Subcutaneous abdominal adipose tissue (tissue), 5 donors: ENCODE results near the gene CELA3B.
"Not testable (repeated sequence)": the region's sequence is repeated elsewhere in the genome, so short reads cannot be mapped to it uniquely, and the experiment has no call there.

ENCODE experiments used
- H3K27ac ChIP-seq: one replicate; pipeline ENCODE4 v1.7.0; 2013; ENCODE audit warnings: low read depth, mild to moderate bottlenecking, inconsistent platforms, low read length, moderate library complexity
- H3K27me3 ChIP-seq, 5 donors: one replicate each; pipeline ENCODE4 v1.7.0; 2013; ENCODE audit warnings: low read length in 5 of 5, inconsistent platforms in 1 of 5; ENCODE audit not compliant: control insufficient read depth in 5 of 5, insufficient read depth in 4 of 5
- H3K36me3 ChIP-seq, 5 donors: one replicate each; pipeline ENCODE4 v1.7.0; 2013; ENCODE audit warnings: low read length in 5 of 5; ENCODE audit not compliant: control insufficient read depth in 5 of 5, insufficient read depth in 5 of 5
- H3K4me1 ChIP-seq, 5 donors: one replicate each; pipeline ENCODE4 v1.7.0; 2013; ENCODE audit warnings: low read length in 5 of 5, mild to moderate bottlenecking in 3 of 5, moderate library complexity in 1 of 5; ENCODE audit not compliant: control insufficient read depth in 5 of 5, insufficient read depth in 5 of 5
- H3K4me3 ChIP-seq, 5 donors: one replicate each; pipeline ENCODE4 v1.7.0; 2013; ENCODE audit warnings: low read length in 5 of 5, low read depth in 1 of 5
- H3K9ac ChIP-seq, 5 donors: one replicate each; pipeline ENCODE4 v1.7.0; 2013; ENCODE audit warnings: low read length in 5 of 5, mild to moderate bottlenecking in 4 of 5, moderate library complexity in 3 of 5
- H3K9me3 ChIP-seq, 5 donors: one replicate each; pipeline ENCODE4 v1.7.0; 2013; ENCODE audit warnings: low read length in 5 of 5; ENCODE audit not compliant: control insufficient read depth in 5 of 5
- donor health status: healthy.
- donor health status: healthy.
- donor health status: healthy.
- donor health status: healthy.
- donor health status: healthy.

Gene CELA3B

DNA sequence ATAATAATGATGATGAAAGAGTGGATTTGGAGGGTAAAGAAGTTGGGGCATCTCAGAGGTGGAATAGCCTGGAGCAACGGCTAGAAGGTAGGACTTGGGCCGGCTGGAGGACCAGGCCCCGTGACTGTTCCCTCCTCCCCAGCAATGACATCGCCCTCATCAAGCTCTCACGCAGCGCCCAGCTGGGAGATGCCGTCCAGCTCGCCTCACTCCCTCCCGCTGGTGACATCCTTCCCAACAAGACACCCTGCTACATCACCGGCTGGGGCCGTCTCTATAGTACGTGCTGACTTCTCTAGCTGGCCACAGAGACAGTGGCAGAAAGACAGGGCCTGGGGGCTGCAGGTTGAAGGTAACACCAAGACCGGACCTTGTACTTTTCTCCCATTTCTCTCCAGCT is 29.9 kb downstream of the CELA3B start:
- H3K9me3 ChIP-seq, H3K27ac ChIP-seq, H3K27me3 ChIP-seq, H3K4me3 ChIP-seq, H3K4me1 ChIP-seq, H3K9ac ChIP-seq, H3K36me3 ChIP-seq: not testable (repeated sequence)

DNA sequence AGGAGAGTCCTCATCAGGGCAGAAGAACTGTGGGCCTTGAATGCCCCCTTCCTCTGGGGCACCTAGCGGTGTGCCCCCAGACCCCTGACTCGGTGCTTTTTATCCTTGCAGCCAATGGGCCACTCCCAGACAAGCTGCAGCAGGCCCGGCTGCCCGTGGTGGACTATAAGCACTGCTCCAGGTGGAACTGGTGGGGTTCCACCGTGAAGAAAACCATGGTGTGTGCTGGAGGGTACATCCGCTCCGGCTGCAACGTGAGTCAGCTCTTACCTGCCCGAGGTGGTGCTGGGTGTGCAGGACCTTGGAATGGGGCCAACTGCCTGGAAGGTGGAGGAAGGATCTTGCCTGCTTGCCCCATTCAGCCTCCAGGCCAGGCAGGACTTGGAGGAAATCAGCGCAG is 30.4 kb downstream of the CELA3B start:
- H3K4me3 ChIP-seq: not testable (repeated sequence)

GRCh38 chr1:22009566-22009965 is 32.7 kb downstream of the CELA3B start:
- not testable (repeated sequence) for H3K9me3 ChIP-seq, H3K4me3 ChIP-seq, H3K27ac ChIP-seq, H3K27me3 ChIP-seq, H3K9ac ChIP-seq, H3K4me1 ChIP-seq, H3K36me3 ChIP-seq

More for the DNA sequence above, 30.4 kb downstream of the CELA3B start:
- not testable (repeated sequence) for H3K9me3 ChIP-seq, H3K27ac ChIP-seq, H3K4me1 ChIP-seq, H3K36me3 ChIP-seq, H3K9ac ChIP-seq, H3K27me3 ChIP-seq

GRCh38 chr1:22012752-22013151 is 35.9 kb downstream of the CELA3B start:
- H3K27ac ChIP-seq, H3K4me1 ChIP-seq, H3K27me3 ChIP-seq, H3K9me3 ChIP-seq, H3K9ac ChIP-seq, H3K4me3 ChIP-seq, H3K36me3 ChIP-seq: not testable (repeated sequence)

- H3K36me3 ChIP-seq, H3K9me3 ChIP-seq, H3K9ac ChIP-seq: not testable (repeated sequence)
These were observed 37.9 kb downstream of the CELA3B start for GRCh38 chr1:22014575-22015206.

DNA sequence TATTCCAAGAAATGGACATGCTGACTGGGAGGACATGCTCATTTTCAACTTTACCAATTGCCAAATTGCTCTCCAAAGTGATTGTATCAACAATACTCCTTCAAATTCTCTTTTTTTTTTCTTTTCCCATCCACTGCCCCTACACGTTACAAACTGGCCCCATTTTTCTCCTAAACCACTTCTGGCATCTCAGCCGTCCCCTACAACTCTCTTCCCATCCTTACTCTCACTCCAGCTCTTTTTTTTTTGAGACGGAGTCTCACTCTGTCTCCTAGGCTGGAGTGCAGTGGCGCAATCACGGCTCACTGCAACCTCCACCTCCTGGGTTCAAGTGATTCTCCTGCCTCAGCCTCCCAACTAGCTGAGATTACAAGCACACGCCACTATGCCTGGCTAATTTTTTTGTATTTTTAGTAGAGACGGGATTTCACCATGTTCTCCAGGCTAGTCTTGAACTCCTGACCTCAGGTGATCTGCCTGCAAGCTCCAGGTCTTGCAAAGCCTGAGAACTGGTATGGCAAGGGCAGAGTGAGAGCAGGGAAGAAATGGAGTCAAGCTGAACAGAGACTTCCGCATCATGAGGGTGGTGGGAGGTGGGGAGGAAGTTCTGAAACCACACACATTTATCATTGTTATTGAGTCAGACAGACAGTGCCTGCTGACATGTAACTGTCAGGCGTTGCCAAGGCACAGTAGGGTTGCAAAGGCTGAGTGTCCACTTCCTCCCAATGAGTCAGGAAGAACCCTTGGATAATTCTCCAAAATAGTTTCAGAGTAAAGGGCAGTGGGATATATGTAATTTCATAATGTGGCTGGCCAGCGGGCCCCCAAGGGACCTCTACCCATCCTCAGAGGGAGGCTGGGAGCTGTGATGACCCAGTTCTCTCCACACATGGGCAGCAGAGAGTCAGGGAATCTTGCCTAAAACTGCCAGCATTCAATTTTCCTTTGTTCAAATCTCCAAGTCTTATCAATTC is 42.0 kb downstream of the CELA3B start:
- H3K9ac ChIP-seq: peak overlapping the region in 1 of 5 donors; percentile 29
- H3K27me3 ChIP-seq: no peaks in the 10 kb centered on the region
- peak overlapping the region; percentile 81 for H3K27ac ChIP-seq
- H3K4me3 ChIP-seq: no peak overlapping the region
- peaks cover 0 to 18% (median 13%) of the 10 kb centered on the region in 5 donors for H3K4me1 ChIP-seq
- no peaks in the 10 kb centered on the region for H3K36me3 ChIP-seq
- no peaks in the 10 kb centered on the region for H3K9me3 ChIP-seq

More at GRCh38 chr1:22014575-22015206, 37.9 kb downstream of the CELA3B start:
- H3K4me1 ChIP-seq: peaks cover 0 to 15% (median 10%) of the 10 kb centered on the region in 5 donors
- not testable (repeated sequence) for H3K27ac ChIP-seq, H3K27me3 ChIP-seq, H3K4me3 ChIP-seq

GRCh38 chr1:22021061-22021460 is 44.2 kb downstream of the CELA3B start:
- Histone ChIP-seq H3K4me1 (peaks cover 0 to 34% (median 28%) of the 10 kb centered on the region in 5 donors), H3K36me3 (no peaks in the 10 kb centered on the region), H3K9me3 (no peaks in the 10 kb centered on the region), H3K27me3 (no peaks in the 10 kb centered on the region), H3K9ac (no peak overlapping the region), H3K4me3 (no peak overlapping the region), H3K27ac (no peak overlapping the region)

DNA sequence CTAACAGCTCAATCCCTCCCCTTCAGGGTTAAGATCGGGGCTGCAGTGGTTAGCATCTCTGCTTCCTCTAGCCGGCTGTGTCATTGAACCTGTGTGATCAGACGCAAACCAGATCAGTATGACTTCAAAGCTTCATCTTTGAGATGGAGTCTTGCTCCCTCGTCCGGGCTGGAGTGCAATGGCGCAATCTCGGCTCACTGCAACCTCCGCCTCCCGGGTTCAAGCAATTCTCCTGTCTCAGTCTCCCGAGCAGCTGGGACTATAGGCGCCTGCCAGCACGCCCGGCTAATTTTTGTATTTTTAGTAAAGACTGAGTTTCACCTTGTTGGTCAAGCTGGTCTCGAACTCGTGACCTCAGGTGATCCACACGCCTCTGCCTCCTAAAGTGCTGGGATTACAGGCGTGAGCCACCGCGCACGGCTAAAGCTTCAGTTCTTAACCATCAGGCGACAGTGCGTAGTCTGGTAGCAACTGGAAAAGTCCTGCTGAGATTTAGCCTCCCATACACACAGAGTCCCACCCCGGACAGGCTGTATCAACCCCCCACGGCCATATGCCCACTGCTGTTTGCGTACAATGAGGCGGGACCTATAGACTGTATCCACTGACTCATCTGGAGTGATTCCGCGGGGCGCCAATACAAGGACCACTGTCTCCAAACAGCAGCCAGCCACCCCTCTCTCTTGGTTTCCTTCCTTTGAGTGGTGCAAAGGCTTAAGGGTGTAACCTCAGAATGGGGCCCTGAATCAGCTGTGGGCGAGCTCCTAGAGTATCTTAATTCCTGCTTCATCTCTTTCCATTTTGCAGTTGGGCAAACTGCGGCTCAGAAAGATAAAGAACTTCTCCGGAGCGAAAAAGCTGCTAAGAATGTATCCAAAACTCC is 47.9 kb downstream of the CELA3B start:
- Histone ChIP-seq H3K9me3 (no peaks in the 10 kb centered on the region), H3K9ac (peak overlapping the region; percentile 73 to 100 (median 100)), H3K4me3 (peak overlapping the region; percentile 91 to 99 (median 98)), H3K27ac (peak overlapping the region; percentile 100), H3K4me1 (peaks cover 0 to 26% (median 23%) of the 10 kb centered on the region in 5 donors), H3K36me3 (no peaks in the 10 kb centered on the region), H3K27me3 (no peaks in the 10 kb centered on the region)

- H3K27ac ChIP-seq: peak overlapping the region; percentile 100
- H3K9ac ChIP-seq: peak overlapping the region; percentile 99 to 100 (median 100)
- no peaks in the 10 kb centered on the region for H3K27me3 ChIP-seq
- peaks cover 0 to 26% (median 21%) of the 10 kb centered on the region in 5 donors for H3K4me1 ChIP-seq
- peak overlapping the region; percentile 91 to 99 (median 98) for H3K4me3 ChIP-seq
- no peaks in the 10 kb centered on the region for H3K9me3 ChIP-seq
- peaks cover 0 to 4% (median 2%) of the 10 kb centered on the region in 5 donors for H3K36me3 ChIP-seq
These were observed 48.7 kb downstream of the CELA3B start for GRCh38 chr1:22025368-22026155.
